Measurements from ENCODE around the gene COL5A1.

COL5A1 gene

DNA sequence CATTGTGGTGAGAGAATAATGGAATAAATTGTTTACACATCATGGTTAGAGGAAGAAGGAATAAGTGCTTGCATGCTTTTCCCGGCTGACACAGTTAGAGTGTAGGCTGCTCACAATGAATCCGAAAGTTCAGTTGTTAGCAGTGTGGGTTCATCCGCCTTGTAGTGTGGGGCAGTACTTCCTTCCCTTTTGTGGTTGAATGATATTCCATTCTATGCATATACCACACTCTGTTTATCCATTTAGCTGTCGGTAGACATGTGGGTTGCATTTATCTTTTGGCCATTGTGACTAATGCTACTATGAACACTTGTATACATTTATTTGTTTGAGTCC lies 84.0 kb downstream of the COL5A1 start:
- no peak for TF ChIP-seq TAF1 (IDR thresholded peaks at IDR 0.05; ENCODE audit: low read depth)
- TF ChIP-seq TCF12 (IDR thresholded peaks at IDR 0.05; ENCODE audit: low read depth) = no peak
- TF ChIP-seq TEAD4 (IDR thresholded peaks at IDR 0.05) = no peak
- no peak for TF ChIP-seq EP300 (IDR thresholded peaks at IDR 0.05; ENCODE audit: borderline replicate concordance)
- no peak for TF ChIP-seq REST (IDR thresholded peaks at IDR 0.05; ENCODE audit: low read depth)
- TF ChIP-seq YY1 (IDR thresholded peaks at IDR 0.05; ENCODE audit: low read depth) = no peak
- TF ChIP-seq NFIC (IDR thresholded peaks at IDR 0.05) = no peak
- TF ChIP-seq CREB1 (IDR thresholded peaks at IDR 0.05; ENCODE audit: low read depth) = no peak

- TF ChIP-seq TAF1 (IDR thresholded peaks at IDR 0.05; ENCODE audit: low read depth) (no peak), EP300 (IDR thresholded peaks at IDR 0.05; ENCODE audit: borderline replicate concordance) (no peak), NFIC (IDR thresholded peaks at IDR 0.05) (no peak), ZBTB7A (IDR thresholded peaks at IDR 0.05; ENCODE audit: low read depth) (no peak), USF1 (IDR thresholded peaks at IDR 0.05) (no peak), TCF12 (IDR thresholded peaks at IDR 0.05; ENCODE audit: low read depth) (no peak)
Observed at GRCh38 chr9:134726026-134726721, 84.6 kb downstream of the COL5A1 start.

- no peak for TF ChIP-seq ZBTB7A (IDR thresholded peaks at IDR 0.05; ENCODE audit: low read depth)
- no peak for TF ChIP-seq RAD21 (IDR thresholded peaks at IDR 0.05; ENCODE audit: low read depth)
- no peak for TF ChIP-seq TCF12 (IDR thresholded peaks at IDR 0.05; ENCODE audit: low read depth)
- TF ChIP-seq REST (IDR thresholded peaks at IDR 0.05; ENCODE audit: low read depth) = no peak
Observed at GRCh38 chr9:134726722-134727034, 85.1 kb downstream of the COL5A1 start.

DNA sequence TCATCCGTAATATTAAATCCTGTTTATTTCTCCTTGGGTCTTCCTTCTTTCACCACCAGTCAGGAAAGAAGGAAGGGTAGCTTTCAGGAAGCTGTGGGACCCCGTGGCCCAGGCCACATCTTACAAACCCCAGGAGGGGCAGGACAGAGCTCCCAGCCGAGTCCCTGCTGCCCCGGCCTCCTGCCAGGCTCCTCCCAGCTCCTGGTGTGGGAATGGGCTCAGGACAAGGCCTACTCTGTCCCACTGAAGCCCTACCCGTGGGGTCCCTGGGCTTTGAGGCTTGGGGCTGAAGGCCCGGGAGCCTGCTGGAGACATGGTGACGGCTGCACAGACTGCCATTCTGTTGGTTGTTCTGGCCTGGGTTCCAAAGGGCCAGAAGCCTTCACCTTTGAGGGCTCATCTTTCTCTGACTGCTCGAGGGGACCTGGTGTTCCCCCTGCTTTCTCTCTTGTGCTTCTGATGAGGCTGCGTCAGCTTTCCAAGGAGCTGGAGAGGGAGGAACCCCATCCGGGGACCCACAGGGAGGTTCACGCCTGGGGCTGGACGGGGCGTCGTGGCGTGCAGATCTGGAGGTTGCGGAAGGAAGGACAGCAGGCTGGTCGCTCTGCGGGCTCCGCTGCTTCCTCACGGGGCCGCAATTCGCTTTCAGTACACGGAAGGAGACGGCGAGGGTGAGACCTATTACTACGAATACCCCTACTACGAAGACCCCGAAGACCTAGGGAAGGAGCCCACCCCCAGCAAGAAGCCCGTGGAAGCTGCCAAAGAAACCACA lies 86.6 kb downstream of the COL5A1 start:
- no peak for TF ChIP-seq EGR1 (IDR thresholded peaks at IDR 0.05)
- TF ChIP-seq CREB1 (IDR thresholded peaks at IDR 0.05; ENCODE audit: low read depth) = no peak
- TF ChIP-seq NFIC (IDR thresholded peaks at IDR 0.05) = no peak
- TF ChIP-seq TAF1 (IDR thresholded peaks at IDR 0.05; ENCODE audit: low read depth) = no peak
- no peak for TF ChIP-seq EP300 (IDR thresholded peaks at IDR 0.05; ENCODE audit: borderline replicate concordance)
- TF ChIP-seq FOXM1 (IDR thresholded peaks at IDR 0.05; ENCODE audit: borderline replicate concordance, low read depth) = no peak
- no peak for TF ChIP-seq RAD21 (IDR thresholded peaks at IDR 0.05; ENCODE audit: low read depth)
- TF ChIP-seq YY1 (IDR thresholded peaks at IDR 0.05; ENCODE audit: low read depth) = no peak
- TF ChIP-seq TCF12 (IDR thresholded peaks at IDR 0.05; ENCODE audit: low read depth) = no peak

DNA sequence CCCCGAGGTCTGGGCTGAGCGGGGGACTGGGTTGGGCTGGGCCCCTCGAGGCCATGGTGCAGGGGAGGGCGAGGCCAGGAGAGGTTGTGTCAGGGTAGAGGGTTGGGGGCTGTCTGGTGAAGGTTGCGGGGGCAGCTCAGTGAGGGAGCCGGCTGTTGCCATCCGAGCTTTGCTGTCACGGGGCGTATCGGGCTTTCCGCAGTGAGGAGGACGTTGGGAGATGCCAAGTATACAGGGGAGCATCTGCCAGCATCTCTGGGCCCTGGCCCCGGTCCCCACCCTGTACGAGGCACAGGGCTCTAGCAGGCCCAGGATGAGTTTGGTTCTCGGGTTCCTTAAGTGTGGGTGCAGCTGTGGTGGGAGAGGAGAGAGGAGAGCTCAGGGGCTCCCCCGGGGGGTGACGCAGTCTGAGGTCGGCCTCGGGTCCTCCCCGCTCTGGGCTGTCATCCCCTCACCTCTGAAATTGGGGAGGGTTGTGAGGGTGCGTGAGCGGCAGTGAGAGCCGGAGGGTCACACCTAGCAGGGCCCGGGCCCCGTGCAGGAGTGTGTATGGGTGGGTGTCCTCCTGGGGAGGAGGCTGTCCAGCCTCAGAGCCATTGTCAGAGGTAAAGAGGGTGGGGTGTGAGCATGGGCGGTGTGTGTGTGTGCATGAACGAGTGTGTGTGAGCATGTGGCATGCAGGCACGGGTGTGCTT lies 87.3 kb downstream of the COL5A1 start:
- no peak for TF ChIP-seq TCF12 (IDR thresholded peaks at IDR 0.05; ENCODE audit: low read depth)
- TF ChIP-seq, protein P1, sequence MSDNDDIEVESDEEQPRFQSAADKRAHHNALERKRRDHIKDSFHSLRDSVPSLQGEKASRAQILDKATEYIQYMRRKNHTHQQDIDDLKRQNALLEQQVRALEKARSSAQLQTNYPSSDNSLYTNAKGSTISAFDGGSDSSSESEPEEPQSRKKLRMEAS (IDR thresholded peaks at IDR 0.05) = no peak
- TF ChIP-seq YY1 (IDR thresholded peaks at IDR 0.05; ENCODE audit: low read depth) = no peak
- TF ChIP-seq USF1 (IDR thresholded peaks at IDR 0.05) = no peak
- TF ChIP-seq TAF1 (IDR thresholded peaks at IDR 0.05; ENCODE audit: low read depth) = no peak
- no peak for TF ChIP-seq RAD21 (IDR thresholded peaks at IDR 0.05; ENCODE audit: low read depth)
- no peak for TF ChIP-seq REST (IDR thresholded peaks at IDR 0.05; ENCODE audit: low read depth)
- no peak for TF ChIP-seq EP300 (IDR thresholded peaks at IDR 0.05; ENCODE audit: borderline replicate concordance)
- no peak for TF ChIP-seq ZBTB7A (IDR thresholded peaks at IDR 0.05; ENCODE audit: low read depth)

Data from Ishikawa (cell line).